K562 (cell line): Measurements from ENCODE around the gene PEX5L. TPM values are rescaled to one million over a fixed set of nuclear protein-coding genes. Genes with fewer than 3 reads are reported as not detected.

Experiments
- ATAC-seq: fragments of 200-7000 bp; cut with Tn5 transposase; 3 replicates; pipeline ENCODE4 v1.9.1; 2020; ENCODE audit warnings: moderate library complexity
- BruUV-seq: library from RNA; stranded (reverse); fragments of 400-500 nt; replicated peaks from 2 replicates; lab custom pipeline; 2021; lab: Mats Ljungman, UMichigan
- CTCF ChIA-PET: fragments of 300-600 bp; formaldehyde crosslinking; extraction: SDS; loops from one replicate; lab custom pipeline; 2021; ENCODE audit warnings: low intra/inter-chr PET ratio; lab: Yijun Ruan, JAX
- POLR2A ChIA-PET: fragments of 300-600, 350-650 bp; sonication (Branson Sonifier 250); formaldehyde crosslinking; extraction: SDS; loops from one replicate; lab custom pipeline; 2021; ENCODE audit warnings: antibody characterized with exemption, inconsistent platforms; lab: Yijun Ruan, JAX
- DNase-seq, 4 experiments: peaks; one replicate each; pipeline versions ENCODE4 v3.0.0 to v3.0.0-alpha.2; 2011 to 2018; ENCODE audit warnings: low spot score in 3 of 4, mixed read lengths in 3 of 4; ENCODE audit errors: extremely low read depth in 1 of 4
- FAIRE-seq: peaks from 2 replicates; lab custom pipeline; 2011; peaks lifted over from hg19 to GRCh38; lab: Jason Lieb, UNC
- H2AFZ ChIP-seq: 2 replicates; pipeline ENCODE4 v1.6.0; 2011; ENCODE audit warnings: low read depth, low read length, control low read depth, inconsistent platforms
- H3K27ac ChIP-seq: fragments of 200-600 bp; 3 replicates; pipeline ENCODE4 v1.8.0; 2011; ENCODE audit warnings: low read depth, mild to moderate bottlenecking, control low read depth, inconsistent platforms, low read length, moderate library complexity, mixed read lengths; ENCODE audit errors: extremely low read depth
- H3K27me3 ChIP-seq, 2 experiments: fragments of 300-600 bp in 1 of 2; 2 replicates in 1 of 2; 3 replicates in 1 of 2; pipeline versions ENCODE4 v1.6.0 to v1.8.0; 2011; ENCODE audit warnings: inconsistent platforms in 2 of 2, low read length in 2 of 2, mild to moderate bottlenecking in 1 of 2, mixed read lengths in 1 of 2, moderate library complexity in 1 of 2; ENCODE audit not compliant: control insufficient read depth in 2 of 2, insufficient read depth in 2 of 2
- H3K36me3 ChIP-seq: fragments of 300-600 bp; 3 replicates; pipeline ENCODE4 v1.8.0; 2011; ENCODE audit warnings: mild to moderate bottlenecking, low read length, inconsistent platforms; ENCODE audit not compliant: control insufficient read depth, insufficient read depth
- H3K4me1 ChIP-seq, 2 experiments: fragments of 200-600 bp in 1 of 2; replicated peaks in 1 of 2; 2 replicates in 1 of 2; 3 replicates in 1 of 2; pipeline versions ENCODE4 v1.5.1 to v1.8.0; 2011; ENCODE audit warnings: inconsistent platforms in 2 of 2, low read length in 2 of 2, mild to moderate bottlenecking in 1 of 2, mixed read lengths in 1 of 2, moderate library complexity in 1 of 2; ENCODE audit not compliant: control insufficient read depth in 2 of 2, insufficient read depth in 2 of 2
- H3K4me2 ChIP-seq: 2 replicates; pipeline ENCODE4 v1.6.1; 2011; ENCODE audit warnings: low read length, control low read depth, inconsistent platforms, mixed read lengths; ENCODE audit not compliant: insufficient read depth
- H3K4me3 ChIP-seq: fragments of 200-600 bp; sonication (generic), shearing (Covaris generic); 2 replicates; pipeline ENCODE4 v1.5.1; 2016; ENCODE audit warnings: control low read depth, inconsistent platforms
- H3K79me2 ChIP-seq: fragments of 200-600 bp; 3 replicates; pipeline ENCODE4 v1.8.0; 2011; ENCODE audit warnings: low read length, inconsistent platforms; ENCODE audit not compliant: control insufficient read depth, insufficient read depth
- H3K9ac ChIP-seq, 2 experiments: 2 replicates each; pipeline versions ENCODE4 v1.6.0 to v1.6.1; 2011; ENCODE audit warnings: low read depth in 2 of 2, low read length in 2 of 2, control low read depth in 1 of 2, inconsistent platforms in 1 of 2, mild to moderate bottlenecking in 1 of 2, mixed read lengths in 1 of 2; ENCODE audit not compliant: insufficient read depth in 1 of 2
- H3K9me1 ChIP-seq: one replicate; pipeline ENCODE4 v1.6.0; 2011; ENCODE audit warnings: inconsistent platforms, mild to moderate bottlenecking, low read length, moderate library complexity; ENCODE audit not compliant: control insufficient read depth, insufficient read depth
- H3K9me3 ChIP-seq: replicated peaks from 2 replicates; pipeline ENCODE4 v1.5.1; 2011; ENCODE audit warnings: low read depth, low read length, inconsistent platforms; ENCODE audit not compliant: control insufficient read depth, insufficient read depth
- H4K20me1 ChIP-seq: replicated peaks from 2 replicates; pipeline ENCODE4 v1.6.1; 2011; ENCODE audit warnings: low read length, inconsistent platforms, mixed read lengths; ENCODE audit not compliant: control insufficient read depth, insufficient read depth
- DIDO1 ChIP-seq: fragments of 450-650 bp; IDR thresholded peaks from 2 replicates; pipeline ENCODE4 v1.6.1; 2016; ENCODE audit warnings: low read depth, missing biosample characterization, missing genetic modification characterization
- EGR1 ChIP-seq: fragments of 450-650 bp; conservative IDR thresholded peaks from 2 replicates; pipeline ENCODE4 v1.6.1; 2017; ENCODE audit warnings: mild to moderate bottlenecking
- ELF2 ChIP-seq: fragments of 250-450 bp; sonication (Bioruptor Pico); IDR thresholded peaks from 2 replicates; pipeline ENCODE4 v1.5.0; 2021; ENCODE audit warnings: mild to moderate bottlenecking
- IRF2 ChIP-seq: sonication (generic); formaldehyde crosslinking; IDR thresholded peaks from 2 replicates; pipeline ENCODE4 v1.8.1; 2022; ENCODE audit warnings: mild to moderate bottlenecking, missing genetic modification reagents
- MEF2A ChIP-seq: IDR thresholded peaks from 2 replicates; pipeline ENCODE4 v1.6.1; 2011; ENCODE audit warnings: low read depth, mild to moderate bottlenecking, low read length, moderate library complexity; ENCODE audit not compliant: control insufficient read depth
- PRPF4 ChIP-seq: fragments of 200-400 bp; formaldehyde crosslinking; IDR thresholded peaks from one replicate; pipeline ENCODE4 v1.6.1; 2017; ENCODE audit warnings: low read length, low read depth, mild to moderate bottlenecking; ENCODE audit not compliant: insufficient read depth, poor library complexity, severe bottlenecking
- TRIM28 ChIP-seq: fragments of 450-650 bp; IDR thresholded peaks from 2 replicates; pipeline ENCODE4 v1.6.1; 2017
- ZNF12 ChIP-seq: sonication (generic); formaldehyde crosslinking; IDR thresholded peaks from 2 replicates; pipeline ENCODE4 v1.4.0; 2020; ENCODE audit warnings: mild to moderate bottlenecking, missing genetic modification reagents
- ZNF146 ChIP-seq: IDR thresholded peaks from one replicate; pipeline ENCODE4 v1.6.1; 2018; ENCODE audit warnings: missing compliant biosample characterization; ENCODE audit not compliant: unreplicated experiment
- ZNF431 ChIP-seq: sonication (generic); formaldehyde crosslinking; IDR thresholded peaks from 2 replicates; pipeline ENCODE4 v1.8.0; 2022; ENCODE audit warnings: mild to moderate bottlenecking, missing genetic modification reagents
- ZNF444 ChIP-seq: fragments of 250-450 bp; sonication (Bioruptor Pico); IDR thresholded peaks from 2 replicates; pipeline ENCODE4 v1.4.0; 2020; ENCODE audit warnings: mild to moderate bottlenecking, moderate library complexity
- WGBS: fragments of 100-300 bp; shearing (Covaris generic); methylation state at CpG from one replicate; pipeline ENCODE4 v1.1.6; 2016; ENCODE audit warnings: low coverage, mixed read lengths; ENCODE audit not compliant: insufficient coverage; ENCODE audit errors: missing lambda C conversion rate; 5-methylcytosine and 5-hydroxymethylcytosine counted together
- in situ Hi-C: fragments of 300-500 bp; cut with MboI; formaldehyde crosslinking; loops from 4 replicates; pipeline ENCODE4 v1.15.0; 2018; ENCODE audit warnings: inconsistent platforms, mixed read lengths
- intact Hi-C: fragments of 100-400 bp; cut with micrococcal nuclease; formaldehyde crosslinking; loops from 2 replicates; pipeline ENCODE4 v1.14.2; 2022
- polyA plus RNA-seq, 8 experiments: library from polyadenylated mRNA; depleted of rRNA in 4 of 8; stranded (reverse) in 5 of 8; unstranded in 3 of 8; fragments of >200 nt; fragmentation: Nextera tagmentation in 2 of 8; fragmentation: Illumina TruSeq in 1 of 8; extraction: Ambion mirVana in 2 of 8; extraction: Trizol in 1 of 8; gene quantifications; 2 replicates each; pipeline versions ENCODE4 v1.2.1 to v1.2.3, GENCODE V29; 2011 to 2014; ENCODE audit warnings: inconsistent platforms in 1 of 8, missing spikeins in 1 of 8
- total RNA-seq, 7 experiments: library from RNA; depleted of rRNA in 6 of 7; stranded (reverse); fragments of >200 nt in 6 of 7; fragmentation: Illumina TruSeq in 2 of 7; extraction: Trizol in 2 of 7; gene quantifications; 2 replicates each; pipeline versions ENCODE4 v1.2.1 to v1.2.3, GENCODE V29; 2011 to 2021; ENCODE audit warnings: low replicate concordance in 1 of 7
- TF ChIP-seq, protein P1 (sequence below): fragments of 200-800 bp; sonication (Bioruptor generic); IDR thresholded peaks from 2 replicates; pipeline ENCODE4 v1.6.1; 2016; ENCODE audit warnings: missing genetic modification characterization, missing compliant biosample characterization
- TF ChIP-seq, protein P2 (sequence below): fragments of 200-800 bp; sonication (Bioruptor generic); IDR thresholded peaks from 2 replicates; pipeline ENCODE4 v1.6.1; 2017; ENCODE audit warnings: missing genetic modification characterization, missing compliant biosample characterization
- TF ChIP-seq, protein P3 (sequence below): sonication (generic); formaldehyde crosslinking; IDR thresholded peaks from 2 replicates; pipeline ENCODE4 v1.8.0; 2022; ENCODE audit warnings: missing genetic modification reagents, mild to moderate bottlenecking, moderate library complexity, borderline replicate concordance
- TF ChIP-seq, protein P4 (sequence below): fragments of 450-650 bp; IDR thresholded peaks from 2 replicates; pipeline ENCODE4 v1.6.1; 2016; ENCODE audit warnings: antibody characterized with exemption

PEX5L gene
- total and polyA plus RNA-seq, 9 of the 15 experiments (the other 6 are each of a cell fraction or from before 2014, with no cell fraction given) = not detected

DNA sequence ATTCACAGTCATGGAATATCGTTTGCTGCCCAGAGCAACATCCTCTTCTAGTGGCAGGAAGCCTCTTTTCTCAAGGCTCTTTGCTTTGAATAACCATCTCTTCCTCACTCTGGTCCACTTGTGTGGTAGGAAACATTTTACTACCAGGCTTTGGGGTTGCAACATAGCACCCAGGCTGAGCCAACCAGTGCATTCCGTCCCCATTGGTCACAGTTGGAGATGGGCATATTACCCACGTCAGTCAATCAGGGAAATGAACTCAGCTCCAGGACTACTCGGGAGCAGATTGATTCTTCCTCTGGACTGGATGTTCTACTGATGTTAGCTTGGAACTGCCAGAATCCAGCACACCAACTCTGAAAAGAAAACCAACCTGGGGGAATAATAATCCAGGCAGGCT is 4.2 kb upstream of the PEX5L start:
- no TSS peak for BruUV-seq
- no peak for ATAC-seq

More for the DNA sequence above, 4.2 kb upstream of the PEX5L start:
- H3K4me1 ChIP-seq = 0 out of 5 replicates have a peak, but pooled peaks cover 0 to 4% of the 10 kb centered on the region in 2 experiments
- H4K20me1 ChIP-seq = no peaks in the 10 kb centered on the region
- ChIA-PET POLR2A (no interaction called here), CTCF (no interaction called here)
- H3K27ac ChIP-seq = no peak overlapping the region
- H3K9me1 ChIP-seq = no peaks in the 10 kb centered on the region
- no peaks in the 10 kb centered on the region for H3K79me2 ChIP-seq
- H3K9ac ChIP-seq = no peak overlapping the region
- no peak overlapping the region for H2AFZ ChIP-seq
- no peaks in the 10 kb centered on the region for H3K27me3 ChIP-seq
- in situ Hi-C loops = no loop called here
- TF ChIP-seq PRPF4 (no peak), ZNF444 (CRISPR knock-in tag) (no peak), EGR1 (no peak), DIDO1 (no peak), MEF2A (no peak), ELF2 (CRISPR knock-in tag) (no peak), IRF2 (CRISPR knock-in tag) (no peak), ZNF12 (CRISPR knock-in tag) (no peak), TRIM28 (no peak), ZNF146 (CRISPR knock-in tag) (no peak), ZNF431 (CRISPR knock-in tag) (no peak)
- TF ChIP-seq, protein P1, sequence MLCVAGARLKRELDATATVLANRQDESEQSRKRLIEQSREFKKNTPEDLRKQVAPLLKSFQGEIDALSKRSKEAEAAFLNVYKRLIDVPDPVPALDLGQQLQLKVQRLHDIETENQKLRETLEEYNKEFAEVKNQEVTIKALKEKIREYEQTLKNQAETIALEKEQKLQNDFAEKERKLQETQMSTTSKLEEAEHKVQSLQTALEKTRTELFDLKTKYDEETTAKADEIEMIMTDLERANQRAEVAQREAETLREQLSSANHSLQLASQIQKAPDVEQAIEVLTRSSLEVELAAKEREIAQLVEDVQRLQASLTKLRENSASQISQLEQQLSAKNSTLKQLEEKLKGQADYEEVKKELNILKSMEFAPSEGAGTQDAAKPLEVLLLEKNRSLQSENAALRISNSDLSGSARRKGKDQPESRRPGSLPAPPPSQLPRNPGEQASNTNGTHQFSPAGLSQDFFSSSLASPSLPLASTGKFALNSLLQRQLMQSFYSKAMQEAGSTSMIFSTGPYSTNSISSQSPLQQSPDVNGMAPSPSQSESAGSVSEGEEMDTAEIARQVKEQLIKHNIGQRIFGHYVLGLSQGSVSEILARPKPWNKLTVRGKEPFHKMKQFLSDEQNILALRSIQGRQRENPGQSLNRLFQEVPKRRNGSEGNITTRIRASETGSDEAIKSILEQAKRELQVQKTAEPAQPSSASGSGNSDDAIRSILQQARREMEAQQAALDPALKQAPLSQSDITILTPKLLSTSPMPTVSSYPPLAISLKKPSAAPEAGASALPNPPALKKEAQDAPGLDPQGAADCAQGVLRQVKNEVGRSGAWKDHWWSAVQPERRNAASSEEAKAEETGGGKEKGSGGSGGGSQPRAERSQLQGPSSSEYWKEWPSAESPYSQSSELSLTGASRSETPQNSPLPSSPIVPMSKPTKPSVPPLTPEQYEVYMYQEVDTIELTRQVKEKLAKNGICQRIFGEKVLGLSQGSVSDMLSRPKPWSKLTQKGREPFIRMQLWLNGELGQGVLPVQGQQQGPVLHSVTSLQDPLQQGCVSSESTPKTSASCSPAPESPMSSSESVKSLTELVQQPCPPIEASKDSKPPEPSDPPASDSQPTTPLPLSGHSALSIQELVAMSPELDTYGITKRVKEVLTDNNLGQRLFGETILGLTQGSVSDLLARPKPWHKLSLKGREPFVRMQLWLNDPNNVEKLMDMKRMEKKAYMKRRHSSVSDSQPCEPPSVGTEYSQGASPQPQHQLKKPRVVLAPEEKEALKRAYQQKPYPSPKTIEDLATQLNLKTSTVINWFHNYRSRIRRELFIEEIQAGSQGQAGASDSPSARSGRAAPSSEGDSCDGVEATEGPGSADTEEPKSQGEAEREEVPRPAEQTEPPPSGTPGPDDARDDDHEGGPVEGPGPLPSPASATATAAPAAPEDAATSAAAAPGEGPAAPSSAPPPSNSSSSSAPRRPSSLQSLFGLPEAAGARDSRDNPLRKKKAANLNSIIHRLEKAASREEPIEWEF = no peak
- TF ChIP-seq, protein P2, sequence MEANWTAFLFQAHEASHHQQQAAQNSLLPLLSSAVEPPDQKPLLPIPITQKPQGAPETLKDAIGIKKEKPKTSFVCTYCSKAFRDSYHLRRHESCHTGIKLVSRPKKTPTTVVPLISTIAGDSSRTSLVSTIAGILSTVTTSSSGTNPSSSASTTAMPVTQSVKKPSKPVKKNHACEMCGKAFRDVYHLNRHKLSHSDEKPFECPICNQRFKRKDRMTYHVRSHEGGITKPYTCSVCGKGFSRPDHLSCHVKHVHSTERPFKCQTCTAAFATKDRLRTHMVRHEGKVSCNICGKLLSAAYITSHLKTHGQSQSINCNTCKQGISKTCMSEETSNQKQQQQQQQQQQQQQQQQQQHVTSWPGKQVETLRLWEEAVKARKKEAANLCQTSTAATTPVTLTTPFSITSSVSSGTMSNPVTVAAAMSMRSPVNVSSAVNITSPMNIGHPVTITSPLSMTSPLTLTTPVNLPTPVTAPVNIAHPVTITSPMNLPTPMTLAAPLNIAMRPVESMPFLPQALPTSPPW (CRISPR knock-in tag) = no peak
- TF ChIP-seq, protein P3, sequence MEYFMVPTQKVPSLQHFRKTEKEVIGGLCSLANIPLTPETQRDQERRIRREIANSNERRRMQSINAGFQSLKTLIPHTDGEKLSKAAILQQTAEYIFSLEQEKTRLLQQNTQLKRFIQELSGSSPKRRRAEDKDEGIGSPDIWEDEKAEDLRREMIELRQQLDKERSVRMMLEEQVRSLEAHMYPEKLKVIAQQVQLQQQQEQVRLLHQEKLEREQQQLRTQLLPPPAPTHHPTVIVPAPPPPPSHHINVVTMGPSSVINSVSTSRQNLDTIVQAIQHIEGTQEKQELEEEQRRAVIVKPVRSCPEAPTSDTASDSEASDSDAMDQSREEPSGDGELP (CRISPR knock-in tag) = no peak
- TF ChIP-seq, protein P4, sequence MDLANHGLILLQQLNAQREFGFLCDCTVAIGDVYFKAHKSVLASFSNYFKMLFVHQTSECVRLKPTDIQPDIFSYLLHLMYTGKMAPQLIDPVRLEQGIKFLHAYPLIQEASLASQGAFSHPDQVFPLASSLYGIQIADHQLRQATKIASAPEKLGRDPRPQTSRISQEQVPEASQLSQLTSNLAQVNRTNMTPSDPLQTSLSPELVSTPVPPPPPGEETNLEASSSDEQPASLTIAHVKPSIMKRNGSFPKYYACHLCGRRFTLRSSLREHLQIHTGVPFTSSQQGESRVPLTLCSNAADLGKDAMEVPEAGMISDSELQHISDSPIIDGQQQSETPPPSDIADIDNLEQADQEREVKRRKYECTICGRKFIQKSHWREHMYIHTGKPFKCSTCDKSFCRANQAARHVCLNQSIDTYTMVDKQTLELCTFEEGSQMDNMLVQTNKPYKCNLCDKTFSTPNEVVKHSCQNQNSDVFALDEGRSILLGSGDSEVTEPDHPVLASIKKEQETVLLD = no peak
- TF ChIP-seq, all 486 proteins: peak for 0
- Histone ChIP-seq H3K4me2 (no peak overlapping the region), H3K36me3 (no peaks in the 10 kb centered on the region), H3K4me3 (no peak overlapping the region), H3K9me3 (0 out of 2 replicates have a peak, but pooled peaks cover 2% of the 10 kb centered on the region)
- DNase-seq (no peak), FAIRE-seq (no peak)
- intact Hi-C loops = no loop called here
- WGBS = 2% methylated on average over 4 of the region's 4 CpGs
